ENCODE measurements around the gene SPESP1.

The SPESP1 gene

DNA sequence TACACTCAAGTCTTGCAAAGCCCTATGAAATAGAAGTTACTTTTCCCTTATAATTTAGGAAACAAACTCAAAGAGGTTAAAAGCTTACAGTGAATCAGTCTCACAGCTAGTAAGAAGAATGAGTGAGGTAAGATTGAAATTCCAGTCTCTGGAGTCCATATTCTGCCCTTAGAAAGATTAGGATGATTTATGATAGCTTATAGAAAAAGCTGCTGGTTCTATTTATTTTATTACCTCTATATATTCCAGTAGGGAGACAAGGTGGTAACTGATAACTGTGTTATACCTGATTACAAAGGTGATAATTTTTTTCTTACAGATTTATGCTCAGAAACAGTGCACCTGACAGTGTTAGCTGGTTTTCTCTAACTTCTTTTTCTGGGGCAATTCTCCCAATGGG lies 34.1 kb upstream of the SPESP1 start:
- POLR2A ChIA-PET: no interaction called here
- DNase-seq (ENCODE audit: low read depth, low spot score): no peak
- CTCF ChIA-PET: interaction anchor here (0.8 to 1.4 kb wide), 2 partner anchors 9 to 29 kb away, joined by 3 to 5 read pairs; no protein-coding TSS in a partner anchor
- TF ChIP-seq CTCF (IDR thresholded peaks at IDR 0.05; ENCODE audit: insufficient read depth, low read length, missing control alignments): no peak
- H3K4me3 ChIP-seq (ENCODE audit: low read depth, low read length): no peak overlapping the region

- CTCF ChIA-PET: interaction anchor here (0.6 to 2.5 kb wide), 3 partner anchors 12 to 30 kb away, joined by 5 to 7 read pairs (median 5); no protein-coding TSS in a partner anchor
- no peak for TF ChIP-seq CTCF (IDR thresholded peaks at IDR 0.05; ENCODE audit: insufficient read depth, low read length, missing control alignments)
- H3K4me3 ChIP-seq (ENCODE audit: low read depth, low read length): no peak overlapping the region
- no peak for DNase-seq (ENCODE audit: low read depth, low spot score)
- POLR2A ChIA-PET: no interaction called here
These were observed 33.3 kb upstream of the SPESP1 start for GRCh38 chr15:68897016-68897415.

- DNase-seq (ENCODE audit: low read depth, low spot score): no peak
- H3K4me3 ChIP-seq (ENCODE audit: low read depth, low read length): no peak overlapping the region
- ChIA-PET POLR2A (no interaction called here), CTCF (interaction anchor here (1.3 kb wide), 1 partner anchor 25 kb away, joined by 3 read pairs; no protein-coding TSS in a partner anchor)
- TF ChIP-seq CTCF (IDR thresholded peaks at IDR 0.05; ENCODE audit: insufficient read depth, low read length, missing control alignments): no peak
These were observed 30.3 kb upstream of the SPESP1 start for GRCh38 chr15:68900027-68900426.

DNA sequence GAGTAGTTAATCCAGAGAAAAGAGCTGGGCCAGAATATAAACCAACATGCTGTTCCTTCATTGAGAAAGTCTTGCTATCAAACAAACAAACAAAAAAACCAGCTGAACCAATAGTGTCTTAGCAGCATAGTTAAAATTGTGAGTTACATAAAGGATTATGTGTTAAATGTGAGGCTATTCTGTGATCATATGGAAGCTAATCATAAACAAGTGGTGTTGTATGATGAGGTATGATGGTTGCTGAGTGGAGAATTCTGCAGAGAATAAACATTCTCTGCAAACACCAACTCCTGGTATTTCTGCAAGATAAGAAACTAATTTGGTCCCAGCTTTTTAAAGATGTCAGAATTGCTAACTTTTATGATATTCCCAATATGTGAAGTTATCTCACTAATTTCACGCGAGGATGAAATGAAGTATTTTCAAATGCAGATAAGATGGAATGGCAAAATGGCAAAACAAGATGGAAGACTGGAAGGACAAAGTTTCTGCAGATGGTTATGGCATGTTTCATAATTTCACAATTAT lies 22.9 kb upstream of the SPESP1 start:
- ChIA-PET CTCF (interaction anchor here (0.5 to 4.4 kb wide), 4 partner anchors 9 to 123 kb away, joined by 3 to 36 read pairs (median 3); no protein-coding TSS in a partner anchor), POLR2A (no interaction called here)
- TF ChIP-seq CTCF (IDR thresholded peaks at IDR 0.05; ENCODE audit: insufficient read depth, low read length, missing control alignments): no peak
- DNase-seq (ENCODE audit: low read depth, low spot score): no peak
- no peak overlapping the region for H3K4me3 ChIP-seq (ENCODE audit: low read depth, low read length)

- H3K4me3 ChIP-seq (ENCODE audit: low read depth, low read length): no peak overlapping the region
- ChIA-PET POLR2A (no interaction called here), CTCF (interaction anchor here (1.2 to 4.4 kb wide), 3 partner anchors 12 to 34 kb away, joined by 7 to 36 read pairs (median 11); no protein-coding TSS in a partner anchor)
- DNase-seq (ENCODE audit: low read depth, low spot score): no peak
- TF ChIP-seq CTCF (IDR thresholded peaks at IDR 0.05; ENCODE audit: insufficient read depth, low read length, missing control alignments): no peak
These were observed 20.7 kb upstream of the SPESP1 start for GRCh38 chr15:68909601-68910100.

DNA sequence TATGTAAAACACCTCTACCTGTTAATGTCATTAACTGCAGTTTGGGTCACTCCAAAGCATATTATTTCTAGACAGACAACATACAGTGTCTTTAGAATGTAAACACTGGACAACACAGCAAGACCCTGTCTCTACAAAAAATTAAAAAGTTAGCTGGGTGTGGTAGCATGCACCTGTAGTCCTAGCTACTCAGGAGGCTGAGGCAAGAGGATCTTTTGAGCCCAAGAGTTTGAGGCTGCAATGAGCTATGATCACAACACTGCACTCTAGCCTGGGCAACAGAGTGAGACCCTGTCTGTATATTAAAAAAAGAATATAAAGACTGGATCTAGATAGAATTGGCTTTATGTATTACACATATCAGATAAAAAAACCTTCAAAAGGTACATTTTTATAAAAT lies 20.0 kb upstream of the SPESP1 start:
- POLR2A ChIA-PET: no interaction called here
- CTCF ChIA-PET: interaction anchor here (1.3 to 4.4 kb wide), 2 partner anchors 14 to 34 kb away, joined by 4 to 36 read pairs; no protein-coding TSS in a partner anchor
- no peak for DNase-seq (ENCODE audit: low read depth, low spot score)
- TF ChIP-seq CTCF (IDR thresholded peaks at IDR 0.05; ENCODE audit: insufficient read depth, low read length, missing control alignments): no peak
- no peak overlapping the region for H3K4me3 ChIP-seq (ENCODE audit: low read depth, low read length)

Measured in AG04449 (cell line).